ENCODE data around the gene TOMM7. TPM values are rescaled to one million over a fixed set of nuclear protein-coding genes. Genes with fewer than 3 reads are reported as not detected.
A peak's percentile ranks its signal among the peaks of the same experiment; 100 is the strongest.

TOMM7 gene
- total RNA-seq = 100 to 1,000 TPM; 225 to 404 (median 287) TPM
- long read RNA-seq, donor 1, transcript TOMM7-201 (3 exons, 778 nt) = major isoform, 109 of 112 reads
- long read RNA-seq, donor 1, partial matches to known transcripts = 0 of 112 reads
- long read RNA-seq, donor 1, other reads (novel, unspliced or antisense) = 1 of 112 reads
- long read RNA-seq, donor 2, transcript TOMM7-201 (3 exons, 778 nt) = major isoform, 121 of 125 reads
- long read RNA-seq, donor 2, partial matches to known transcripts = 0 of 125 reads
- long read RNA-seq, donor 2, other reads (novel, unspliced or antisense) = 0 of 125 reads

DNA sequence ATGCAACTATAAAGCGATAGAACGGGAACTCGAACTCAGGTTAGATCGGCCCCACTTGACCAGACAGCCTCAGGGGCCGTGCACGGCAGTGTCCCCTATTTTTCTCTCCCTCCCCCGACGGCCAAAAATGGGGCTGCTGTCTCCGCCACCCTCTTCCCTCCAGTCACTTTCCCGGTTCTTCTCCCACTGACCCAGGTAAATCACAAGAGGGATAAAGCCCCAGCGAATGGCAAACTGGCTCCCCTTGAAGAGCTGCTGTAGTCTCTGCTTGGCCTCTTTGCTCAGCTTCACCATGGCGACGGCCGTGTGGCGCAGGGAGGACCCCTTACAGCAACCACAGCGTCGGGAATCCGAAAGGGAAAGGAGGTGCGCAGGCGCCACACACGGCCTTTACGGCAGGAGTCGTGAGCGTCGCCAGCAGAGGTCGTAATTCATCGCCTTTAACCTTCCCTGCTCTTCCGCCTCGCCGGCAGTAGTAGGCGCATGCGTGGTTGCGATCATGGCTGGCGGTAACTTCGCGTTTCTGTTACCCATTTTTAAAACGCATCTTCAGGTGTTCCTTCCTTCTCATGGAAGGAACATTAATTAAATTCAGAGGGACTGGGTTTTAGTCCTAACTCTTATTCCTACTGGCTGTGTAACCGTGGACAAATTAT is at the start of gene TOMM7:
TSS of gene TOMM7 (minus strand) at position 364 of the 656 bp plus-strand sequence. CDS start at position 294, 70 bp downstream.
- peak; percentile 89 to 94 (median 90) for DNase-seq
- peak; percentile 100 for ATAC-seq
- H3K36me3 ChIP-seq (ENCODE audit: low read depth) = no peaks in the 10 kb centered on the region
- peaks cover 2% of the 10 kb centered on the region for H3K4me1 ChIP-seq (ENCODE audit: low read depth)
- peak within 1 kb of the TSS; percentile 80 for H3K4me3 ChIP-seq
- TF ChIP-seq, protein P1, sequence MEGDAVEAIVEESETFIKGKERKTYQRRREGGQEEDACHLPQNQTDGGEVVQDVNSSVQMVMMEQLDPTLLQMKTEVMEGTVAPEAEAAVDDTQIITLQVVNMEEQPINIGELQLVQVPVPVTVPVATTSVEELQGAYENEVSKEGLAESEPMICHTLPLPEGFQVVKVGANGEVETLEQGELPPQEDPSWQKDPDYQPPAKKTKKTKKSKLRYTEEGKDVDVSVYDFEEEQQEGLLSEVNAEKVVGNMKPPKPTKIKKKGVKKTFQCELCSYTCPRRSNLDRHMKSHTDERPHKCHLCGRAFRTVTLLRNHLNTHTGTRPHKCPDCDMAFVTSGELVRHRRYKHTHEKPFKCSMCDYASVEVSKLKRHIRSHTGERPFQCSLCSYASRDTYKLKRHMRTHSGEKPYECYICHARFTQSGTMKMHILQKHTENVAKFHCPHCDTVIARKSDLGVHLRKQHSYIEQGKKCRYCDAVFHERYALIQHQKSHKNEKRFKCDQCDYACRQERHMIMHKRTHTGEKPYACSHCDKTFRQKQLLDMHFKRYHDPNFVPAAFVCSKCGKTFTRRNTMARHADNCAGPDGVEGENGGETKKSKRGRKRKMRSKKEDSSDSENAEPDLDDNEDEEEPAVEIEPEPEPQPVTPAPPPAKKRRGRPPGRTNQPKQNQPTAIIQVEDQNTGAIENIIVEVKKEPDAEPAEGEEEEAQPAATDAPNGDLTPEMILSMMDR (IDR thresholded peaks at IDR 0.05) = no peak
- intact Hi-C loops (cut with DNase I, micrococcal nuclease) = no loop called here
- no peaks in the 10 kb centered on the region for H3K9me3 ChIP-seq

DNA sequence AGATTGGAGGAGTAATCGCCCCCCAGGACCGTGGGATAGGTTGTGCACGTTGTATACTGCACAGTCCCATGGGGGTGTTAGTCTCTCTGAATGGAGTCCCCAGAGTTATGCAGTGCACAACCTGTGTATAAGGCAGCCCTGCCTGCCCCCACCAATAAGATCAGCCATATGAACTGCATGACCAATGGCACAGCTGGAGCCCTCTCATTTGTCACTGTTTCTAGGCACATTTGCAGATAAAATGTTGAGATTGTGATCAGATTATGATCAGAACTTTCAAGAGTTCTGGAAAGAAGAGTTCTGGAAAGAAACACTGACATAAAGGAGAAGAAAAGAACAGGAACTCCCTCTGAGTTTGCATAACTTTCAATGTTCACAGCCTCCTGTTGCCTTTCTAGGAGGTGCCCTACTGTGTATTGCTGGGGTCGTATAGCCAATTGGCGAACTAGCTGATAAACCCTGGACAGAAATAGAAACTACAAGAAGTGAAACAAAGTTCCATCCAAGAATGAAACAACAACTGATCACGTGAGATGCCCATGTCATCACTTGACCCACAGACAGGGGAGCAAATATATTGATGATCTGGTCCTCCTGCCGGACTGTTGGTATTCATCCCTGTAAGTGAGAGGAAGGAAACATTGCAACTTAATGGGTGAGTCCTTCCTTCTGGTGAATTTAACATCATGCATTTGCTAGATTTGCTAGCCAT is 49.6 kb upstream of the TOMM7 start:
- no peaks in the 10 kb centered on the region for H3K9me3 ChIP-seq
- H3K36me3 ChIP-seq (ENCODE audit: low read depth) = no peaks in the 10 kb centered on the region
- ATAC-seq = peak; percentile 46
- no peaks in the 10 kb centered on the region for H3K4me1 ChIP-seq (ENCODE audit: low read depth)
- no peak overlapping the region for H3K4me3 ChIP-seq
- intact Hi-C loops (cut with DNase I, micrococcal nuclease) = no loop called here
- no peak for DNase-seq
- TF ChIP-seq, protein P1 (IDR thresholded peaks at IDR 0.05) = no peak

DNA sequence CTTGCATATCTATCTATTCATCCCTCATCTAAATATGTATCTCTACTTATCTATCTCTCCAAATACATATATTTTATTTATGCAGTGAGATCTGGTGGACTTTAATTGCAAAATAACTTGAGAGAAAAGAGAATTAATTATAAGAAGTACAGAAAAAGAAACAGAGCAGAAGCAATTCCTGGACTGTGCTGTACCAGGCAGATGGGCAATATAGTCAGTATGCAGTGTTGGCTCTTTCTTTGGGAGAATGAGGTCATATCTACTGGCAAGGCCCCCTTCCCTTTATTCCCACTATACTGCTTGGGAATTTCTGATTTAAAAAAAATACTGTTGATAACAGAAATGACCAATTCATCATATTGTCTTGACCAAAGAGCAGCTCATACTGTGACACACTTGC is 49.0 kb upstream of the TOMM7 start:
- no peak overlapping the region for H3K4me3 ChIP-seq
- H3K36me3 ChIP-seq (ENCODE audit: low read depth) = no peaks in the 10 kb centered on the region
- H3K9me3 ChIP-seq = no peaks in the 10 kb centered on the region
- ATAC-seq = no peak
- no peaks in the 10 kb centered on the region for H3K4me1 ChIP-seq (ENCODE audit: low read depth)
- intact Hi-C loops (cut with DNase I, micrococcal nuclease) = no loop called here
- TF ChIP-seq, protein P1 (IDR thresholded peaks at IDR 0.05) = no peak
- no peak for DNase-seq

DNA sequence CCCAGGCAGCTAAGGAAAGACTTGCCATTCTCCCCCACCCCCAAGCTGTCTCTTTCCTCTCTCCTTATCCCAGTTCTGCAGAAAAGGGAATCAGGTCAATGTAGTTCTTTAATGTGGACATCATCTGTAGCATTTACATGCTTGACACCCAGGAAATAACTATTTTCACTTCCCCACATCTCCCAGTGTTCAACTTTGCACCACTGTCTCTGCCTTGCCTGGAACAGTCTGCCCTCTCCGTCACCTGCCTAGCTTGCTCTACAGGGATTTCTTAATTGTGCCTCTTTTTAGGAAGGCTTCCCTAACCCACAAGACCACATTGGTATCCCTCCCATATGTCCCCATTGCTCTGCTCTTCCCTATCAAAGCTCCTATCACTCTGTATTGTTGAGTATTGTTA is 45.9 kb upstream of the TOMM7 start:
- H3K4me3 ChIP-seq = no peak overlapping the region
- TF ChIP-seq, protein P1 (IDR thresholded peaks at IDR 0.05) = no peak
- ATAC-seq (no peak), DNase-seq (no peak)
- no peaks in the 10 kb centered on the region for H3K36me3 ChIP-seq (ENCODE audit: low read depth)
- H3K4me1 ChIP-seq (ENCODE audit: low read depth) = no peaks in the 10 kb centered on the region
- intact Hi-C loops (cut with DNase I, micrococcal nuclease) = no loop called here
- no peaks in the 10 kb centered on the region for H3K9me3 ChIP-seq

DNA sequence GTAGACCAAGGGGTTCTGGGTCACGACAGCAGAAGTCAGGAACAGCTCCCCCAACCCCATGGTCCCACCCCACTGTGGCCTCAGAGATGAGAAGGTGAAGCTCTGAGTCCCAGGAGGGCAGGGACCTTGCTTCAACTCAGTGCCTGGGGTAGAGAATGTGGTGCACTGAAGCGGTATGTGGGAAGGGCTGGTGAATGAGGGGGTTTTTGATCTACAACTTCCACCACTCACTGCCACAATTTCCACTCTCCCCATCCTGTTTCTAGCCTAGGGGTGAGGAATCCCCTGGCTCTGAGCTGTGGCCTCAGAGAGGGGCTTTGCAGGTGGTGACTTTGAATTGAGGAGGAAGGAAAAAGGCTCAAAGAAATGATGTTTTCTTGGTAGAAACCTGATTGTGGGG is 44.9 kb upstream of the TOMM7 start:
- Histone ChIP-seq H3K4me1 (ENCODE audit: low read depth) (no peaks in the 10 kb centered on the region), H3K36me3 (ENCODE audit: low read depth) (no peaks in the 10 kb centered on the region), H3K4me3 (no peak overlapping the region), H3K9me3 (no peaks in the 10 kb centered on the region)
- no peak for DNase-seq
- ATAC-seq = no peak
- TF ChIP-seq, protein P1 (IDR thresholded peaks at IDR 0.05) = no peak
- intact Hi-C loops (cut with DNase I, micrococcal nuclease) = no loop called here
